Cardiac muscle cell (in vitro differentiated cells and primary cell): ENCODE measurements around the gene CSRNP3. TPM values are rescaled to one million over a fixed set of nuclear protein-coding genes. Genes with fewer than 3 reads are reported as not detected.

Experiments
- DNase-seq, 2 donors: peaks; one replicate each; pipeline versions ENCODE4 v3.0.0 to v3.0.0-alpha.2; 2010 to 2017; ENCODE audit warnings: low read depth in 1 of 2, low spot score in 1 of 2
- H3K27ac ChIP-seq: fragments of 200-600 bp; sonication (generic); 2 replicates; pipeline ENCODE4 v1.5.1; 2016
- H3K27me3 ChIP-seq: fragments of 200-600 bp; sonication (generic); 2 replicates; pipeline ENCODE4 v1.6.0; 2016; ENCODE audit warnings: control low read depth
- H3K36me3 ChIP-seq: fragments of 200-600 bp; sonication (generic); 2 replicates; pipeline ENCODE4 v1.5.1; 2016; ENCODE audit warnings: control low read depth
- H3K4me1 ChIP-seq: fragments of 200-600 bp; sonication (generic); 2 replicates; pipeline ENCODE4 v1.8.1; 2017; ENCODE audit warnings: low read depth, mild to moderate bottlenecking, mixed run types
- H3K4me3 ChIP-seq: fragments of 200-600 bp; sonication (generic); 2 replicates; pipeline ENCODE4 v1.5.1; 2016; ENCODE audit warnings: mild to moderate bottlenecking
- H3K9me3 ChIP-seq: fragments of 200-600 bp; sonication (generic); 2 replicates; pipeline ENCODE4 v1.5.1; 2017; ENCODE audit warnings: low read depth, mild to moderate bottlenecking, control low read depth
- polyA plus RNA-seq: library from polyadenylated mRNA; unstranded; fragments of >200 nt; fragmentation: Nextera tagmentation; extraction: Ambion mirVana; gene quantifications from 2 replicates; pipeline ENCODE4 v1.2.1, GENCODE V29; 2016
- total RNA-seq: library from RNA; depleted of rRNA; stranded (reverse); fragments of >200 nt; gene quantifications from 2 replicates; pipeline ENCODE4 v1.2.3, GENCODE V29; 2016
- TF ChIP-seq, protein P1 (sequence below): IDR thresholded peaks from 2 replicates; pipeline ENCODE4 v1.5.1; 2012; ENCODE audit warnings: low read depth, mild to moderate bottlenecking, low read length

CSRNP3 gene
- total and polyA plus RNA-seq, 2 experiments from 2014 or later, result 11.5 to 13.8 TPM

DNA sequence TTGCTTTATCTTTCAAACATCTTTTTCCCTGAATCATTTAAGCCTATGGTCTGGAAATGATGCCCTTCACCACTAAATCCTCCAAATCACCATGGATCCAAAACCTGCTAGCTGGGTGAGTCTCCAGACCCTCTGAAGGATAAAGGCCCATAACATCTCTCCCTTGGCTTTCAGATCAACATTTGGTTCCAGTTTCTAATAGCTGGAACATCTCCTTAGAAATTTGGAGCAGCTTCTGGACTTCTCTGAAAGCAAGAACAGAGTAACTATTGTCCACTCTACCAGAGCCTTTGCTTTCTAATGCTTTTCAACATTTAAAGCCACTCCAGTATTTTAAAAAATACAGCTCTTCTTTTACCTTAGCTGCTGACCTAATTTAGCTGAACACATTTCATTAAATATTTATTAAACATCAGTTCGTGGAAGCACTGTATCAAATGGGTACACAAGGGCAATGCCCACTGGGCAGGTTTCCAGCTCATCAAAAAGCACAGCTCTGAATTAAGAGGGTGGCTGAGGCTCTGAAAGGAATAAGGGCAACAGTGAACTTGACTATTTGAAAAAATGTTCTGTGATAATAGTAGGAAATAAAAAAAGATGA is 249.2 kb downstream of the CSRNP3 start:
- Histone ChIP-seq H3K27ac (no peak overlapping the region), H3K36me3 (no peaks in the 10 kb centered on the region), H3K9me3 (no peaks in the 10 kb centered on the region), H3K27me3 (no peaks in the 10 kb centered on the region), H3K4me1 (no peaks in the 10 kb centered on the region), H3K4me3 (no peak overlapping the region)
- no peak for DNase-seq
- TF ChIP-seq, protein P1, sequence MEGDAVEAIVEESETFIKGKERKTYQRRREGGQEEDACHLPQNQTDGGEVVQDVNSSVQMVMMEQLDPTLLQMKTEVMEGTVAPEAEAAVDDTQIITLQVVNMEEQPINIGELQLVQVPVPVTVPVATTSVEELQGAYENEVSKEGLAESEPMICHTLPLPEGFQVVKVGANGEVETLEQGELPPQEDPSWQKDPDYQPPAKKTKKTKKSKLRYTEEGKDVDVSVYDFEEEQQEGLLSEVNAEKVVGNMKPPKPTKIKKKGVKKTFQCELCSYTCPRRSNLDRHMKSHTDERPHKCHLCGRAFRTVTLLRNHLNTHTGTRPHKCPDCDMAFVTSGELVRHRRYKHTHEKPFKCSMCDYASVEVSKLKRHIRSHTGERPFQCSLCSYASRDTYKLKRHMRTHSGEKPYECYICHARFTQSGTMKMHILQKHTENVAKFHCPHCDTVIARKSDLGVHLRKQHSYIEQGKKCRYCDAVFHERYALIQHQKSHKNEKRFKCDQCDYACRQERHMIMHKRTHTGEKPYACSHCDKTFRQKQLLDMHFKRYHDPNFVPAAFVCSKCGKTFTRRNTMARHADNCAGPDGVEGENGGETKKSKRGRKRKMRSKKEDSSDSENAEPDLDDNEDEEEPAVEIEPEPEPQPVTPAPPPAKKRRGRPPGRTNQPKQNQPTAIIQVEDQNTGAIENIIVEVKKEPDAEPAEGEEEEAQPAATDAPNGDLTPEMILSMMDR, result no peak

DNA sequence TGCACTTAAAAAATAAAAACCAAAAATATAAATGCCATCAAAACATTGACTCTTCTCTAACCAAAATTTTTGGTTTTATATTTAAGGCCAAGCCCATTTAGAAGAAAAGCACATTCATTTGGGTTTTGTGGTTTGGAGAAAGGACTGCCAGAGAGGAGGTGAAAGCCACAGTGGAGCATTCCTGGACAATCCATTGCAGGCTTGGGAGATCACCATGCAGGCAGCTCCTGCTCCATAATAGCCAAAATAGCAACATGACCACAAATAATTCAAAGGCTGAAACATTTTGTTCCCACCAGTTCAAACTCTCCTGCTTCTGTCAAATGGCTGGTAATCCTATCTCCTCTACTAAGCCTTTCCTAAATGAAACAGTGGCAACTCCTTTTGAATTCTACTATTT is 251.0 kb downstream of the CSRNP3 start:
- H3K27me3 ChIP-seq, result no peaks in the 10 kb centered on the region
- H3K4me1 ChIP-seq, result no peaks in the 10 kb centered on the region
- H3K9me3 ChIP-seq, result no peaks in the 10 kb centered on the region
- peak in 1 of 2 donors; percentile 63 for DNase-seq
- no peak overlapping the region for H3K27ac ChIP-seq
- TF ChIP-seq, protein P1, result no peak
- H3K4me3 ChIP-seq, result no peak overlapping the region
- no peaks in the 10 kb centered on the region for H3K36me3 ChIP-seq

GRCh38 chr2:165725421-165725820 is 255.9 kb downstream of the CSRNP3 start:
- Histone ChIP-seq H3K4me3 (no peak overlapping the region), H3K9me3 (no peaks in the 10 kb centered on the region), H3K4me1 (no peaks in the 10 kb centered on the region), H3K36me3 (no peaks in the 10 kb centered on the region), H3K27ac (no peak overlapping the region), H3K27me3 (no peaks in the 10 kb centered on the region)
- DNase-seq, result peak in 1 of 2 donors; percentile 24
- TF ChIP-seq, protein P1, result no peak

Other genes with a start within 250 kb of the CSRNP3 start
- gene SCN2A, start 230.3 kb upstream of the CSRNP3 start, total RNA-seq, result 0.07 and 0.95 TPM in 2 replicates
- gene SCN2A, start 230.3 kb upstream of the CSRNP3 start, polyA plus RNA-seq, result 0.16 TPM in 1 of 2 replicates, not detected in the other